Neuronal stem cell (in vitro differentiated cells): ENCODE measurements around the gene LPP.

Experiments used
- DNase-seq: peaks from one replicate; pipeline ENCODE4 v3.0.0-alpha.2; 2013; ENCODE audit warnings: low spot score
- H2AFZ ChIP-seq: one replicate; pipeline ENCODE4 v1.6.1; 2013; ENCODE audit warnings: mild to moderate bottlenecking, low read length, inconsistent platforms
- H2AK5ac ChIP-seq: 2 replicates; pipeline ENCODE4 v1.6.1; 2013; ENCODE audit warnings: low read depth, mild to moderate bottlenecking, inconsistent platforms, low read length, moderate library complexity, mixed read lengths
- H2BK120ac ChIP-seq: 2 replicates; pipeline ENCODE4 v1.6.1; 2013; ENCODE audit warnings: low read depth, mild to moderate bottlenecking, inconsistent platforms, low read length, moderate library complexity, mixed read lengths
- H2BK12ac ChIP-seq: one replicate; pipeline ENCODE4 v1.6.1; 2013; ENCODE audit warnings: low read length, inconsistent platforms
- H2BK15ac ChIP-seq: 2 replicates; pipeline ENCODE4 v1.6.1; 2013; ENCODE audit warnings: mild to moderate bottlenecking, low read length, inconsistent platforms, mixed read lengths
- H2BK5ac ChIP-seq: one replicate; pipeline ENCODE4 v1.6.1; 2013; ENCODE audit warnings: inconsistent platforms, mild to moderate bottlenecking, low read length, moderate library complexity
- H3K14ac ChIP-seq: one replicate; pipeline ENCODE4 v1.6.1; 2013; ENCODE audit warnings: low read length, inconsistent platforms
- H3K18ac ChIP-seq: 2 replicates; pipeline ENCODE4 v1.6.1; 2013; ENCODE audit warnings: low read length, inconsistent platforms
- H3K23ac ChIP-seq: 2 replicates; pipeline ENCODE4 v1.6.1; 2013; ENCODE audit warnings: low read depth, mild to moderate bottlenecking, mixed read lengths, low read length, inconsistent platforms; ENCODE audit not compliant: poor library complexity
- H3K27ac ChIP-seq: replicated peaks from 3 replicates; pipeline ENCODE4 v1.5.1; 2013; ENCODE audit warnings: low read length, inconsistent platforms
- H3K27me3 ChIP-seq, 3 experiments: 2 replicates each; pipeline ENCODE4 v1.6.1; 2013; ENCODE audit warnings: low read length in 3 of 3, mild to moderate bottlenecking in 2 of 3, inconsistent platforms in 1 of 3, low read depth in 1 of 3, mixed read lengths in 1 of 3, moderate library complexity in 1 of 3; ENCODE audit not compliant: control insufficient read depth in 3 of 3, insufficient read depth in 3 of 3
- H3K36me3 ChIP-seq, 2 donors: replicated peaks in 1 of 2; 2 replicates each; pipeline ENCODE4 v1.6.1; 2013; ENCODE audit warnings: low read length in 2 of 2; ENCODE audit not compliant: control insufficient read depth in 2 of 2, insufficient read depth in 2 of 2
- H3K4ac ChIP-seq: 2 replicates; pipeline ENCODE4 v1.6.1; 2013; ENCODE audit warnings: inconsistent platforms, mild to moderate bottlenecking, low read length, moderate library complexity
- H3K4me1 ChIP-seq, 2 donors: 1 replicate in 1 of 2; 2 replicates in 1 of 2; pipeline ENCODE4 v1.6.1; 2013; ENCODE audit warnings: low read length in 2 of 2, low read depth in 1 of 2; ENCODE audit not compliant: control insufficient read depth in 2 of 2, insufficient read depth in 1 of 2
- H3K4me2 ChIP-seq: one replicate; pipeline ENCODE4 v1.6.1; 2013; ENCODE audit warnings: mild to moderate bottlenecking, low read length, inconsistent platforms; ENCODE audit not compliant: insufficient read depth, poor library complexity, severe bottlenecking
- H3K4me3 ChIP-seq, 2 donors: 2 replicates each; pipeline ENCODE4 v1.5.1; 2013; ENCODE audit warnings: low read length in 2 of 2, mild to moderate bottlenecking in 2 of 2, inconsistent platforms in 1 of 2, moderate library complexity in 1 of 2
- H3K79me1 ChIP-seq: one replicate; pipeline ENCODE4 v1.6.1; 2013; ENCODE audit warnings: low read depth, mild to moderate bottlenecking, inconsistent platforms, low read length, moderate library complexity
- H3K9ac ChIP-seq: one replicate; pipeline ENCODE4 v1.6.1; 2013; ENCODE audit warnings: mild to moderate bottlenecking, low read depth, low read length, inconsistent platforms; ENCODE audit not compliant: poor library complexity
- H3K9me3 ChIP-seq, 2 donors: replicated peaks in 1 of 2; 2 replicates each; pipeline versions ENCODE3 to v1.6.1; 2013; ENCODE audit warnings: low read length in 2 of 2, mild to moderate bottlenecking in 2 of 2, inconsistent platforms in 1 of 2, low read depth in 1 of 2, mixed read lengths in 1 of 2, moderate library complexity in 1 of 2; ENCODE audit not compliant: control insufficient read depth in 2 of 2, insufficient read depth in 1 of 2
- H4K8ac ChIP-seq: one replicate; pipeline ENCODE4 v1.6.1; 2013; ENCODE audit warnings: low read depth, mild to moderate bottlenecking, inconsistent platforms, low read length, moderate library complexity
- H4K91ac ChIP-seq: one replicate; pipeline ENCODE4 v1.6.1; 2013; ENCODE audit warnings: low read length, low read depth, mild to moderate bottlenecking, inconsistent platforms; ENCODE audit not compliant: poor library complexity
- WGBS, 2 donors: extraction: QIAGEN DNeasy Blood & Tissue Kit; methylation state at CpG; one replicate each; pipeline ENCODE4 v1.1.7; 2013; ENCODE audit warnings: missing lambda C conversion rate in 2 of 2, mixed read lengths in 1 of 2; ENCODE audit not compliant: insufficient read length in 2 of 2, insufficient replicate concordance in 1 of 2; ENCODE audit errors: extremely low coverage in 2 of 2; 5-methylcytosine and 5-hydroxymethylcytosine counted together

Gene LPP

GRCh38 chr3:188134856-188135255 lies 19.1 kb upstream of the LPP start:
- no peak overlapping the region for H2BK12ac ChIP-seq

GRCh38 chr3:188135271-188135670 lies 18.7 kb upstream of the LPP start:
- Histone ChIP-seq H2BK15ac (no peak overlapping the region), H3K36me3 (no peaks in the 10 kb centered on the region), H3K4me1 (peaks cover 0 to 5% of the 10 kb centered on the region in 2 donors), H3K18ac (no peak overlapping the region), H2BK120ac (no peak overlapping the region), H3K9me3 (no peaks in the 10 kb centered on the region), H3K23ac (no peak overlapping the region), H2BK5ac (no peak overlapping the region), H3K79me1 (no peaks in the 10 kb centered on the region), H4K8ac (no peak overlapping the region), H2AFZ (no peak overlapping the region), H3K4me2 (no peak overlapping the region), H3K14ac (no peak overlapping the region), H3K4ac (no peak overlapping the region), H2BK12ac (no peak overlapping the region), H4K91ac (no peak overlapping the region), H3K9ac (no peak overlapping the region), H3K4me3 (no peak overlapping the region), H2AK5ac (no peak overlapping the region), H3K27me3 (no peaks in the 10 kb centered on the region), H3K27ac (no peak overlapping the region)
- DNase-seq, result no peak
- WGBS, 2 donors, result no CpG with 5 or more reads among the region's 5 CpGs

More at GRCh38 chr3:188134856-188135255, 19.1 kb upstream of the LPP start:
- no peak overlapping the region for H2AFZ ChIP-seq
- H2BK120ac ChIP-seq, result no peak overlapping the region
- H3K27me3 ChIP-seq, result no peaks in the 10 kb centered on the region
- H2AK5ac ChIP-seq, result no peak overlapping the region
- H3K18ac ChIP-seq, result no peak overlapping the region
- H3K4ac ChIP-seq, result no peak overlapping the region
- H3K27ac ChIP-seq, result no peak overlapping the region
- no peaks in the 10 kb centered on the region for H3K9me3 ChIP-seq
- no peaks in the 10 kb centered on the region for H3K36me3 ChIP-seq
- H3K23ac ChIP-seq, result no peak overlapping the region
- no peak overlapping the region for H2BK5ac ChIP-seq
- peaks cover 0 to 5% of the 10 kb centered on the region in 2 donors for H3K4me1 ChIP-seq
- DNase-seq, result no peak
- no peak overlapping the region for H4K8ac ChIP-seq
- no peak overlapping the region for H3K9ac ChIP-seq
- H3K79me1 ChIP-seq, result no peaks in the 10 kb centered on the region
- no peak overlapping the region for H3K4me2 ChIP-seq
- H2BK15ac ChIP-seq, result no peak overlapping the region
- no peak overlapping the region for H3K14ac ChIP-seq
- no peak overlapping the region for H3K4me3 ChIP-seq
- no peak overlapping the region for H4K91ac ChIP-seq
- WGBS, 2 donors, result no CpG with 5 or more reads among the region's 1 CpG

- peaks cover 0 to 3% of the 10 kb centered on the region in 2 donors for H3K4me1 ChIP-seq
- no peak overlapping the region for H3K4me2 ChIP-seq
- H3K9ac ChIP-seq, result no peak overlapping the region
- H3K4me3 ChIP-seq, result no peak overlapping the region
- DNase-seq, result no peak
- no peak overlapping the region for H4K91ac ChIP-seq
- H3K9me3 ChIP-seq, result no peaks in the 10 kb centered on the region
- H4K8ac ChIP-seq, result no peak overlapping the region
- no peaks in the 10 kb centered on the region for H3K36me3 ChIP-seq
- no peak overlapping the region for H2BK120ac ChIP-seq
- no peak overlapping the region for H2BK5ac ChIP-seq
- no peak overlapping the region for H2AFZ ChIP-seq
- no peak overlapping the region for H3K14ac ChIP-seq
- no peak overlapping the region for H2AK5ac ChIP-seq
- no peak overlapping the region for H2BK15ac ChIP-seq
- H3K18ac ChIP-seq, result no peak overlapping the region
- H2BK12ac ChIP-seq, result no peak overlapping the region
- no peaks in the 10 kb centered on the region for H3K27me3 ChIP-seq
- H3K27ac ChIP-seq, result no peak overlapping the region
- no peak overlapping the region for H3K23ac ChIP-seq
- no peak overlapping the region for H3K4ac ChIP-seq
- H3K79me1 ChIP-seq, result no peaks in the 10 kb centered on the region
- WGBS, 2 donors, result no CpG with 5 or more reads among the region's 1 CpG
Measured at GRCh38 chr3:188137051-188137450, 16.9 kb upstream of the LPP start.

GRCh38 chr3:188139466-188139865 lies 14.5 kb upstream of the LPP start:
- Histone ChIP-seq H3K79me1 (no peaks in the 10 kb centered on the region), H3K14ac (no peak overlapping the region), H3K9ac (no peak overlapping the region), H3K23ac (no peak overlapping the region), H3K9me3 (no peaks in the 10 kb centered on the region), H2BK120ac (no peak overlapping the region), H3K4me2 (no peak overlapping the region), H3K27ac (no peak overlapping the region), H4K8ac (no peak overlapping the region), H4K91ac (no peak overlapping the region), H3K36me3 (no peaks in the 10 kb centered on the region), H3K4ac (no peak overlapping the region), H2BK15ac (no peak overlapping the region), H2AK5ac (no peak overlapping the region), H2BK5ac (no peak overlapping the region), H3K18ac (no peak overlapping the region), H3K4me3 (no peak overlapping the region), H3K4me1 (peaks cover 0 to 3% of the 10 kb centered on the region in 2 donors), H2BK12ac (no peak overlapping the region), H2AFZ (no peak overlapping the region), H3K27me3 (no peaks in the 10 kb centered on the region)
- no CpG with 5 or more reads among the region's 4 CpGs for WGBS, 2 donors
- DNase-seq, result no peak
